HG02610 (cell line): ENCODE data around the gene PARP3.
A peak's percentile ranks its signal among the peaks of the same experiment; 100 is the strongest.

Experiments used
- ATAC-seq: cut with Tn5 transposase; IDR thresholded peaks from one replicate; pipeline ENCODE4 v1.9.1; 2021; ENCODE audit warnings: mild to moderate bottlenecking, moderate library complexity; ENCODE audit not compliant: unreplicated experiment

The PARP3 gene

DNA sequence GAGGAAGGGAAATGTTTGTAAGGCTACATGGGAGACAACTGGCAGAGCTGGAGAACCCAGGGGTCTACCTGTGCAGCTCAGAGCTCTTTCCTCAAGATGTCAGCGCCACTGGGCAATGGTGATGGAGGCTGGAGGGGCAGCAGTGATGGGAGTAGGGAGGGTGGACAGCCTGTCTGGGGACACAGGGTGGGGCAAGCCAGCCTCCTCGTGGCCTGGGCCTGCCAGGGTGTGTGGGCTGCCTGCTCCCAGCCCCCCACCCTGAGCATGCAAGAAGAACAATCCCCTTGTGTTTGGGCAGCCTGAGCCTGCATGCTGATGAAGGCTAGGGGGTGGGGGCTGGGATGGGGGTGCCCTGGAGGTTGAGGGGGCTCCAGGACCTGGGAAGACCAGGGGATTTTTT, 23.9 kb downstream of the PARP3 start:
- no peak for ATAC-seq

- ATAC-seq: no peak
Measured at GRCh38 chr3:51966486-51966885, 24.3 kb downstream of the PARP3 start.

GRCh38 chr3:51966922-51967383, 24.8 kb downstream of the PARP3 start:
- ATAC-seq: no peak

GRCh38 chr3:51967384-51968169, 25.4 kb downstream of the PARP3 start, which contains the start of gene PCBP4:
Gene PCBP4 (minus strand): TSS chr3:51967454. CDS start chr3:51961240, 6,214 bp downstream.
- no peak for ATAC-seq

- ATAC-seq: no peak
Measured at GRCh38 chr3:51968170-51968775, 26.1 kb downstream of the PARP3 start.

- no peak for ATAC-seq
Measured at GRCh38 chr3:51968883-51969678, 26.9 kb downstream of the PARP3 start.

DNA sequence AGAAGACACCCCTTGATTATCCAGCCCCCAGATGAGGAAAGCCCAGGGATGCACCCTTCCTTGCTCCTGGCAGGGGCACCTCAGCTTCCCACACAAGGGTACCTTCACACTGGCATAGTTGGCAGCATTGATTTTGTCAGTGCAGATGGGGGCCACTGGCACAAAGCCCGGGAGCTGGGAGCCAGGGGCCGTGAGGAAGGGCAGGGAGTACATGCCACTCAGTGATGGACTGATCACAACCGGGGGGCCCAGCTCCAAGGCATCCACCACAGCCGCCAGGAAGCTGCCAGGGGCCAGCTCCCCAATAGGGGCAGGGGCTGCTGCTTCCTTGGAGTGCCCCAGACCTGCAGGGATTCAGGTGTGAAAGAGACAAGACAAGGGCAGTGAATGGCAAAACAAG, 27.7 kb downstream of the PARP3 start:
- no peak for ATAC-seq

DNA sequence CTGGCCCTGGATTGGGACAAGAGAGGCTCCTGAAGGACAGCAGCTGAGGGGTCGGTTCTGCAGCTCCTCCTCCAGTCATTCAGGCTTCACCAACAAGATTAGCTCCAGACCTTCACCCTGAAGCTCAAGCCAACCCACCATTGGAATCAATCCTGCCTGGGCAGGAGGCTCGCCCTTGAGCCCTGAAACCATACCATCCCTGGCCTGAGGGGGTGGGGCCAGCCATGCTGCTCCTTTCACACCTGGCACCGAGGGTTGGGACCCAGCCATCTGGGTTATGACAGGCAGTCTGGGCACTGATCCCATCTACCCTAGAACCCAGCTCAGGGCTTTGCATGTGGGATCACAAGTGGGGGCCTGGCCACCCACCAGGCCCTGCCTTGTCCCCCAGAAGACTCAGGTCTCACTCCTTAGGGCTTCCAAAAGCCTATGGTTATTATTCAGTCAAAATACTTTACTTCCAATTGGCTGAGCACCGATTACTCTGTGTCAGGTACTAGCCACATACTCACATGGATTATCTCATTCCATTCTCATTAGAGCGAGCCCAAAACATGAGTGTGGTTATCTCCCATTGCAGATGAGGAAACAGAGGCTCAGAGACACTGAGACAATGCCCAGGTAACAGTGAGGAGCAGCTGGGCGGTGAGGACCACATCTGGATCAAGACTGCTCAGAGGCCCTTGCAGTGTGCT, 28.6 kb downstream of the PARP3 start:
- ATAC-seq: no peak

DNA sequence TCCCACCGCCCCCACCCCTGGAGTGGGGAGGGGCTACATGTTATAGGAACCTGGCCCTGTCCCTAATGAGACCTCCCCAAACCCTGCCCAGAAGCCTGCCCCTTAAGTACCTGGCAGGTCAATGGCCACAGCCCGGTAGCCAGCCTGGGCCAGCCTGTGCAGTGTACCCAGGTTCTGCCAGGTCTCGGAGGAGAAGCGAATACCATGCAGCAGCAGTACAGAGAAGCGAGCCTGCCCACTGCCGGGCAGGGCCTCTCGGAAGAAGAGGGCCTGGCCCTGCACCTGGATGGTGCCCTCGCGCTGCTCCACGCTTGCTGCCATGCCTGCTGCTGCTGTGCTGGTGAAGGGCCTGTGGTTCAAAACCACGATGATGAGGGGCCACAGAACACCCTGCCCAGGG, 29.2 kb downstream of the PARP3 start:
- ATAC-seq: no peak

- ATAC-seq: peak; percentile 15
Measured at GRCh38 chr3:51974277-51974962, 32.3 kb downstream of the PARP3 start.

GRCh38 chr3:51974963-51975851, 33.0 kb downstream of the PARP3 start, which contains the start of gene ABHD14A:
Gene ABHD14A (plus strand): TSS chr3:51975064. CDS start chr3:51975136, 72 bp downstream.
- ATAC-seq: peak; percentile 56

GRCh38 chr3:51975852-51976549, 33.8 kb downstream of the PARP3 start:
- ATAC-seq: no peak

DNA sequence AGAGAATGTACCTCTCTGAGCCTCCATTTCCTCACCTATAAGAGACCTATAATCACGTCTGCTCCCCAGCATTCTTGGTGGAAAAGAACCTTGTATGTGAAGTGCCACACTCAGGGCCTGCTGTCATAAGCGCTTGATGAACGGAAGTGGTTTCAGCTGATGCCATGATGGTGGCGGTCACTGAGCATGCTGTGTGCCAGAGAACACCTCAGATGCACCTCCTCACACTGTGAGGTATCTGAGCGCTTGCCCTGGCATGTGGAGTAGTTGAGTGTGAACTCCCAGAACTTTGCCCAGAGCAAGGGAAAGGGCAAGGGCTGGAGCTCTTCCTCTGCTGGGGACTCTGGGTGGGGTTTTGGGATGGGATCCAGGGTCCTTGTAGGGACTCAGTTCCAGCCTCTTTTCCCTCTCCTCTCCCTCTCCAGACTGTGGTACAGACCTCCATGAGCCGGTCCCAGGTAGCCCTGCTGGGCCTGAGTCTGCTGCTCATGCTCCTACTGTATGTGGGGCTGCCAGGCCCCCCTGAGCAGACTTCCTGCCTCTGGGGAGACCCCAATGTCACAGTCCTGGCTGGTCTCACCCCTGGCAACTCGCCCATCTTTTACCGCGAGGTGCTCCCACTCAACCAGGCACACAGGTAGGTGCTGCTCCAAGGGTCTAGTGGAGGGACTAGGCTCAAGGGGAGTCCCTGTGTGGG, 35.4 kb downstream of the PARP3 start:
- no peak for ATAC-seq

DNA sequence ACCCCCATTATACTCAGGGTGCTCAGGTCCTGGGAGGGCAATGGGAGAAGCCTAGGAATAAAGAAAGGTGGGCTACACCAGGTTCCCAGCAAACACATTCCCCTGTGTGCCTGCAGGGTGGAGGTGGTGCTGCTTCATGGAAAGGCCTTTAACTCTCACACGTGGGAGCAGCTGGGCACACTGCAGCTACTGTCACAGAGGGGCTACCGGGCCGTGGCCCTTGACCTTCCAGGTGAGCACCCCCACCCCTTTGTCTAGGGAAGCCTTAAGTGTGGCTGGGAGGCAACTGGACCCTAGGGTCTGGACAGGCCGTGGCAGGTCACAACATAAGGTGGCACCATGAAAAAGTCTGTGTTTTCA, 36.0 kb downstream of the PARP3 start:
- ATAC-seq: no peak

GRCh38 chr3:51980253-51980652, 38.1 kb downstream of the PARP3 start:
- ATAC-seq: no peak

- peak; percentile 31 for ATAC-seq
Measured at GRCh38 chr3:51982352-51982837, 40.2 kb downstream of the PARP3 start.

DNA sequence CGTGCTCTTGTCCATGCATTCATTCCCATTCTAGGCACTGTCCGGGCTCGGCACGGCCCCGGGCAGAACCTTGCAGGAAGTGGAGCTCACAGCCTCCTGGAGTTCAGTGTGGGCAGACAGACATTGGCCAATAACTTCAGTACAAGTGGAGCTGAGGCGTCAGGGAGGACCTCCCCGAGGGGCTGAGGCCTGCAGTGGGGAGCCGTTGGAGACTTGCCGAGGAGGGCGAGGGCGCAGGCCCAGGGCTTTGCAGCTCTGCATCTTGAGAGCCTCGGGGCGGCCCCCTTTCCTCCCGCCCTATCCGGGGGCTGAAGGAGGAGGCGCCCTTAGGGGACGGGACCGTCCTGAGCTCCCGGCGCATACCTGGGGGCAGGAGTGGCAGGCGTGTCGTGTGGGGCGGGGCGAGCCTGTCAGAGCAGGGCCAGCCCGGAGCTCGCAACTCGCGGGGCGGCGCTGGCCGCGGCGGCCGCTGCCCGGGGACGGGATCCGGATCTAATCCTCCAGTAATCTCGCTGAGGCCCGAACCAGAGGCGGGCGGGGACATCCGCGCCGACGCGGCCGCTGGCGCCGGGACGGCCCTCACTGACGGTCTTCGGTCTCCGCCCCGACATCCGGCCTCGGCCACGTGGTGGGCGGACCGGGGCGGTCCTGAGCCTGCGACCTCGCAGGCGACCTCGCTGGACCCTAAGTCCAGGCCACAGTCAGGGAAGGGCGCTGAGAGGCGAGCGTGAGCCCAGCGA, 40.8 kb downstream of the PARP3 start, which contains the start of gene ACY1:
TSS of gene ACY1 (plus strand) at position 698 of the 740 bp plus-strand sequence. CDS start 530 bp downstream, outside the sequence.
- peak; percentile 70 for ATAC-seq
